Measurements from ENCODE around the gene RCN1. TPM values are rescaled to one million over a fixed set of nuclear protein-coding genes. Genes with fewer than 3 reads are reported as not detected.

The RCN1 gene
- total and polyA plus RNA-seq, 2 experiments from 2014 or later: 107 to 140 TPM

DNA sequence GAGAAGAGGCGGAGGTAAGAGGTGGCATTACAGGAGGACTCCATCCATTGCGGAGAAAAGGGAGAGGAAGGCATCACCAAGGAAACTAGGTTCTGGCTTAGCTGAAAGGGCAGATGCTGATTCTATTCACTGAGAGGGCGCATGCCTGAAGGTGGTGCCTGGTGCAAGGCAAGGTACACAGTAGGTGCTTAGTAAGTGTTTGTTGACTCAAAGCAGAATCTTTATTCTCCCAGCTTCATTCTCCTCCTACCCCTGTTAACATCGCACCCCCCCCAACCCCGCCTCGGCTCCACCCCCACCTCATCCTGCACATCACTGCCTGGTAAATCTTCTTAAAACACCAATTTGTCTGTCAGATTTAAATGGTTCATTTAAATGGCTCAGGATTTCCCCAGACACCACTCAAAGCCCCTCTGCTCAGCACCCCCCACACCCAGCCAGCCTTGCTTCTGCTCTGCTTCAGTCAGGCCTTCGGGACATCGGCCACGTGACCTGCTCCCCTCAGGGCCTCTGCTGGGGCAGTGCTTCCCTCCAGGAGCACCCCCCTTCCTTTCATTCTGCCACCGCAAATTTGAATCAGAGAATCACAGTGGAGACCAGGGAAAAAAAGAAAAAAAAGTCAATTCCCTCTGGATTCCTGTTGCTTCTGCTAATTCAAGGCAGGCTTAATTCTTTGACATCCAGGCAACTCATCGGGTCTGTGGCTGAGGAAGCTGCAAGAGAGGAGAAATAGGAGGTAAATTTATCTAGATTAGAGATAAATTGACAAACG lies 17.8 kb upstream of the RCN1 start:
- TF ChIP-seq EZH2 (IDR thresholded peaks at IDR 0.05; ENCODE audit: low read depth, unreplicated experiment): no peak
- TF ChIP-seq EZH2phosphoT487 (IDR thresholded peaks at IDR 0.05; ENCODE audit: unreplicated experiment): no peak
- no peak for TF ChIP-seq POLR2AphosphoS5 (IDR thresholded peaks at IDR 0.05; ENCODE audit: low read depth)
- TF ChIP-seq JUNB (IDR thresholded peaks at IDR 0.05; ENCODE audit: unreplicated experiment): no peak
- TF ChIP-seq CREB1 (CRISPR knock-in tag; IDR thresholded peaks at IDR 0.05; ENCODE audit: low read depth): no peak
- no peak for TF ChIP-seq STAT1 (IDR thresholded peaks at IDR 0.05; ENCODE audit: unreplicated experiment)
- TF ChIP-seq, protein P1, sequence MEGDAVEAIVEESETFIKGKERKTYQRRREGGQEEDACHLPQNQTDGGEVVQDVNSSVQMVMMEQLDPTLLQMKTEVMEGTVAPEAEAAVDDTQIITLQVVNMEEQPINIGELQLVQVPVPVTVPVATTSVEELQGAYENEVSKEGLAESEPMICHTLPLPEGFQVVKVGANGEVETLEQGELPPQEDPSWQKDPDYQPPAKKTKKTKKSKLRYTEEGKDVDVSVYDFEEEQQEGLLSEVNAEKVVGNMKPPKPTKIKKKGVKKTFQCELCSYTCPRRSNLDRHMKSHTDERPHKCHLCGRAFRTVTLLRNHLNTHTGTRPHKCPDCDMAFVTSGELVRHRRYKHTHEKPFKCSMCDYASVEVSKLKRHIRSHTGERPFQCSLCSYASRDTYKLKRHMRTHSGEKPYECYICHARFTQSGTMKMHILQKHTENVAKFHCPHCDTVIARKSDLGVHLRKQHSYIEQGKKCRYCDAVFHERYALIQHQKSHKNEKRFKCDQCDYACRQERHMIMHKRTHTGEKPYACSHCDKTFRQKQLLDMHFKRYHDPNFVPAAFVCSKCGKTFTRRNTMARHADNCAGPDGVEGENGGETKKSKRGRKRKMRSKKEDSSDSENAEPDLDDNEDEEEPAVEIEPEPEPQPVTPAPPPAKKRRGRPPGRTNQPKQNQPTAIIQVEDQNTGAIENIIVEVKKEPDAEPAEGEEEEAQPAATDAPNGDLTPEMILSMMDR (conservative IDR thresholded peaks at IDR 0.05; ENCODE audit: low read depth in 2 of 2): no peak
- TF ChIP-seq, protein P2, sequence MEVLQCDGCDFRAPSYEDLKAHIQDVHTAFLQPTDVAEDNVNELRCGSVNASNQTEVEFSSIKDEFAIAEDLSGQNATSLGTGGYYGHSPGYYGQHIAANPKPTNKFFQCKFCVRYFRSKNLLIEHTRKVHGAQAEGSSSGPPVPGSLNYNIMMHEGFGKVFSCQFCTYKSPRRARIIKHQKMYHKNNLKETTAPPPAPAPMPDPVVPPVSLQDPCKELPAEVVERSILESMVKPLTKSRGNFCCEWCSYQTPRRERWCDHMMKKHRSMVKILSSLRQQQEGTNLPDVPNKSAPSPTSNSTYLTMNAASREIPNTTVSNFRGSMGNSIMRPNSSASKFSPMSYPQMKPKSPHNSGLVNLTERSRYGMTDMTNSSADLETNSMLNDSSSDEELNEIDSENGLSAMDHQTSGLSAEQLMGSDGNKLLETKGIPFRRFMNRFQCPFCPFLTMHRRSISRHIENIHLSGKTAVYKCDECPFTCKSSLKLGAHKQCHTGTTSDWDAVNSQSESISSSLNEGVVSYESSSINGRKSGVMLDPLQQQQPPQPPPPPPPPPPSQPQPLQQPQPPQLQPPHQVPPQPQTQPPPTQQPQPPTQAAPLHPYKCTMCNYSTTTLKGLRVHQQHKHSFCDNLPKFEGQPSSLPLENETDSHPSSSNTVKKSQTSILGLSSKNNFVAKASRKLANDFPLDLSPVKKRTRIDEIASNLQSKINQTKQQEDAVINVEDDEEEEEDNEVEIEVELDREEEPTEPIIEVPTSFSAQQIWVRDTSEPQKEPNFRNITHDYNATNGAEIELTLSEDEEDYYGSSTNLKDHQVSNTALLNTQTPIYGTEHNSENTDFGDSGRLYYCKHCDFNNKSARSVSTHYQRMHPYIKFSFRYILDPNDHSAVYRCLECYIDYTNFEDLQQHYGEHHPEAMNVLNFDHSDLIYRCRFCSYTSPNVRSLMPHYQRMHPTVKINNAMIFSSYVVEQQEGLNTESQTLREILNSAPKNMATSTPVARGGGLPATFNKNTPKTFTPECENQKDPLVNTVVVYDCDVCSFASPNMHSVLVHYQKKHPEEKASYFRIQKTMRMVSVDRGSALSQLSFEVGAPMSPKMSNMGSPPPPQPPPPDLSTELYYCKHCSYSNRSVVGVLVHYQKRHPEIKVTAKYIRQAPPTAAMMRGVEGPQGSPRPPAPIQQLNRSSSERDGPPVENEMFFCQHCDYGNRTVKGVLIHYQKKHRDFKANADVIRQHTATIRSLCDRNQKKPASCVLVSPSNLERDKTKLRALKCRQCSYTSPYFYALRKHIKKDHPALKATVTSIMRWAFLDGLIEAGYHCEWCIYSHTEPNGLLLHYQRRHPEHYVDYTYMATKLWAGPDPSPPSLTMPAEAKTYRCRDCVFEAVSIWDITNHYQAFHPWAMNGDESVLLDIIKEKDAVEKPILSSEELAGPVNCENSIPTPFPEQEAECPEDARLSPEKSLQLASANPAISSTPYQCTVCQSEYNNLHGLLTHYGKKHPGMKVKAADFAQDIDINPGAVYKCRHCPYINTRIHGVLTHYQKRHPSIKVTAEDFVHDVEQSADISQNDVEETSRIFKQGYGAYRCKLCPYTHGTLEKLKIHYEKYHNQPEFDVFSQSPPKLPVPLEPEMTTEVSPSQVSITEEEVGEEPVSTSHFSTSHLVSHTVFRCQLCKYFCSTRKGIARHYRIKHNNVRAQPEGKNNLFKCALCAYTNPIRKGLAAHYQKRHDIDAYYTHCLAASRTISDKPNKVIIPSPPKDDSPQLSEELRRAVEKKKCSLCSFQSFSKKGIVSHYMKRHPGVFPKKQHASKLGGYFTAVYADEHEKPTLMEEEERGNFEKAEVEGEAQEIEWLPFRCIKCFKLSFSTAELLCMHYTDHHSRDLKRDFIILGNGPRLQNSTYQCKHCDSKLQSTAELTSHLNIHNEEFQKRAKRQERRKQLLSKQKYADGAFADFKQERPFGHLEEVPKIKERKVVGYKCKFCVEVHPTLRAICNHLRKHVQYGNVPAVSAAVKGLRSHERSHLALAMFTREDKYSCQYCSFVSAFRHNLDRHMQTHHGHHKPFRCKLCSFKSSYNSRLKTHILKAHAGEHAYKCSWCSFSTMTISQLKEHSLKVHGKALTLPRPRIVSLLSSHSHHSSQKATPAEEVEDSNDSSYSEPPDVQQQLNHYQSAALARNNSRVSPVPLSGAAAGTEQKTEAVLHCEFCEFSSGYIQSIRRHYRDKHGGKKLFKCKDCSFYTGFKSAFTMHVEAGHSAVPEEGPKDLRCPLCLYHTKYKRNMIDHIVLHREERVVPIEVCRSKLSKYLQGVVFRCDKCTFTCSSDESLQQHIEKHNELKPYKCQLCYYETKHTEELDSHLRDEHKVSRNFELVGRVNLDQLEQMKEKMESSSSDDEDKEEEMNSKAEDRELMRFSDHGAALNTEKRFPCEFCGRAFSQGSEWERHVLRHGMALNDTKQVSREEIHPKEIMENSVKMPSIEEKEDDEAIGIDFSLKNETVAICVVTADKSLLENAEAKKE (CRISPR knock-in tag; IDR thresholded peaks at IDR 0.05): no peak
- TF ChIP-seq ZNF114 (CRISPR knock-in tag; IDR thresholded peaks at IDR 0.05): no peak
- TF ChIP-seq, protein P3, sequence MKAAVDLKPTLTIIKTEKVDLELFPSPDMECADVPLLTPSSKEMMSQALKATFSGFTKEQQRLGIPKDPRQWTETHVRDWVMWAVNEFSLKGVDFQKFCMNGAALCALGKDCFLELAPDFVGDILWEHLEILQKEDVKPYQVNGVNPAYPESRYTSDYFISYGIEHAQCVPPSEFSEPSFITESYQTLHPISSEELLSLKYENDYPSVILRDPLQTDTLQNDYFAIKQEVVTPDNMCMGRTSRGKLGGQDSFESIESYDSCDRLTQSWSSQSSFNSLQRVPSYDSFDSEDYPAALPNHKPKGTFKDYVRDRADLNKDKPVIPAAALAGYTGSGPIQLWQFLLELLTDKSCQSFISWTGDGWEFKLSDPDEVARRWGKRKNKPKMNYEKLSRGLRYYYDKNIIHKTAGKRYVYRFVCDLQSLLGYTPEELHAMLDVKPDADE (IDR thresholded peaks at IDR 0.05): no peak
- no peak for TF ChIP-seq ZNF331 (CRISPR knock-in tag; IDR thresholded peaks at IDR 0.05; ENCODE audit: low read depth)
- TF ChIP-seq NANOG (IDR thresholded peaks at IDR 0.05; ENCODE audit: borderline replicate concordance): no peak
- TF ChIP-seq, protein P4, sequence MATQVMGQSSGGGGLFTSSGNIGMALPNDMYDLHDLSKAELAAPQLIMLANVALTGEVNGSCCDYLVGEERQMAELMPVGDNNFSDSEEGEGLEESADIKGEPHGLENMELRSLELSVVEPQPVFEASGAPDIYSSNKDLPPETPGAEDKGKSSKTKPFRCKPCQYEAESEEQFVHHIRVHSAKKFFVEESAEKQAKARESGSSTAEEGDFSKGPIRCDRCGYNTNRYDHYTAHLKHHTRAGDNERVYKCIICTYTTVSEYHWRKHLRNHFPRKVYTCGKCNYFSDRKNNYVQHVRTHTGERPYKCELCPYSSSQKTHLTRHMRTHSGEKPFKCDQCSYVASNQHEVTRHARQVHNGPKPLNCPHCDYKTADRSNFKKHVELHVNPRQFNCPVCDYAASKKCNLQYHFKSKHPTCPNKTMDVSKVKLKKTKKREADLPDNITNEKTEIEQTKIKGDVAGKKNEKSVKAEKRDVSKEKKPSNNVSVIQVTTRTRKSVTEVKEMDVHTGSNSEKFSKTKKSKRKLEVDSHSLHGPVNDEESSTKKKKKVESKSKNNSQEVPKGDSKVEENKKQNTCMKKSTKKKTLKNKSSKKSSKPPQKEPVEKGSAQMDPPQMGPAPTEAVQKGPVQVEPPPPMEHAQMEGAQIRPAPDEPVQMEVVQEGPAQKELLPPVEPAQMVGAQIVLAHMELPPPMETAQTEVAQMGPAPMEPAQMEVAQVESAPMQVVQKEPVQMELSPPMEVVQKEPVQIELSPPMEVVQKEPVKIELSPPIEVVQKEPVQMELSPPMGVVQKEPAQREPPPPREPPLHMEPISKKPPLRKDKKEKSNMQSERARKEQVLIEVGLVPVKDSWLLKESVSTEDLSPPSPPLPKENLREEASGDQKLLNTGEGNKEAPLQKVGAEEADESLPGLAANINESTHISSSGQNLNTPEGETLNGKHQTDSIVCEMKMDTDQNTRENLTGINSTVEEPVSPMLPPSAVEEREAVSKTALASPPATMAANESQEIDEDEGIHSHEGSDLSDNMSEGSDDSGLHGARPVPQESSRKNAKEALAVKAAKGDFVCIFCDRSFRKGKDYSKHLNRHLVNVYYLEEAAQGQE (IDR thresholded peaks at IDR 0.05; ENCODE audit: unreplicated experiment): no peak
- Histone ChIP-seq H3F3A (replicated peaks; ENCODE audit: low read depth) (no peaks in the 10 kb centered on the region), H3K4me2 (no peak overlapping the region), H2AFZ (peak overlapping the region; percentile 76), H3K27me3 (ENCODE audit: insufficient read depth) (no peaks in the 10 kb centered on the region), H3K4me1 (ENCODE audit: insufficient read depth) (peaks cover 7% of the 10 kb centered on the region), H3K79me2 (replicated peaks; ENCODE audit: insufficient read depth) (no peaks in the 10 kb centered on the region), H3K27ac (ENCODE audit: low read depth) (no peak overlapping the region), H4K20me1 (replicated peaks; ENCODE audit: insufficient read depth) (no peaks in the 10 kb centered on the region), H3K9me2 (ENCODE audit: insufficient read depth) (peaks cover 10% of the 10 kb centered on the region; the same call in 1 of the 2 replicates), H3K36me3 (ENCODE audit: insufficient read depth) (no peaks in the 10 kb centered on the region), H3K4me3 (no peak overlapping the region)
- Mint-ChIP-seq H3K4me3 (no peak overlapping the region), H3K27ac (no peak overlapping the region), H3K27me3 (ENCODE audit: insufficient read depth, low read depth, poor library complexity) (peaks cover 6% of the 10 kb centered on the region), H3K4me1 (peaks cover 27% of the 10 kb centered on the region), H3K36me3 (ENCODE audit: low read depth) (no peaks in the 10 kb centered on the region), H3K9me3 (peaks cover 3% of the 10 kb centered on the region; the same call in 1 of the 3 replicates)
- ATAC-seq: peak; percentile 92
- peak; percentile 37 for DNase-seq (ENCODE audit: low spot score)
